Tibial nerve (tissue), 4 donors: ENCODE measurements around the gene ESCO1. TPM values are rescaled to one million over a fixed set of nuclear protein-coding genes. Genes with fewer than 3 reads are reported as not detected.

Source experiments
- DNase-seq, 2 donors: peaks; one replicate each; pipeline ENCODE4 v3.0.0-alpha.2; 2019; ENCODE audit warnings: low spot score in 2 of 2
- H3K27ac ChIP-seq, 4 donors: fragments of 200-600 bp; sonication (generic) in 3 of 4; one replicate each; pipeline ENCODE4 v1.5.1; 2017 to 2019; ENCODE audit warnings: mild to moderate bottlenecking in 1 of 4
- H3K27me3 ChIP-seq, 2 donors: fragments of 200-600 bp; sonication (generic) in 1 of 2; one replicate each; pipeline versions ENCODE4 v1.5.1 to v1.6.0; 2017 to 2019
- H3K36me3 ChIP-seq, 3 donors: fragments of 200-600 bp; sonication (generic); one replicate each; pipeline ENCODE4 v1.5.1; 2018 to 2019
- H3K4me1 ChIP-seq, 4 donors: fragments of 200-600 bp; sonication (generic) in 3 of 4; one replicate each; pipeline ENCODE4 v1.5.1; 2017 to 2019
- H3K4me3 ChIP-seq, 4 donors: fragments of 200-600 bp; sonication (generic) in 3 of 4; one replicate each; pipeline ENCODE4 v1.5.1; 2017 to 2019; ENCODE audit warnings: mild to moderate bottlenecking in 1 of 4, moderate library complexity in 1 of 4
- H3K9me3 ChIP-seq, 4 donors: fragments of 200-600 bp; sonication (generic) in 3 of 4; one replicate each; pipeline ENCODE4 v1.5.1; 2017 to 2019
- EP300 ChIP-seq, 2 donors: sonication (generic); formaldehyde crosslinking; IDR thresholded peaks; one replicate each; pipeline ENCODE4 v1.6.1; 2017; ENCODE audit warnings: antibody characterized with exemption in 2 of 2, mild to moderate bottlenecking in 1 of 2
- POLR2A ChIP-seq, 2 donors: fragments of 450-650 bp; IDR thresholded peaks; one replicate each; pipeline ENCODE4 v1.6.1; 2017; ENCODE audit warnings: antibody characterized with exemption in 2 of 2, mild to moderate bottlenecking in 2 of 2, moderate library complexity in 2 of 2
- WGBS, 2 donors: methylation state at CpG; one replicate each; pipeline ENCODE4 v1.1.5; 2018; 5-methylcytosine and 5-hydroxymethylcytosine counted together
- total RNA-seq, 4 donors: library from RNA; depleted of rRNA; stranded (reverse); fragments of >200 nt; gene quantifications; one replicate each; pipeline ENCODE4 v1.1.0, GENCODE V29; 2016
- TF ChIP-seq, protein P1 (sequence below), 5 experiments: fragments of 200-600 bp in 3 of 5; fragments of 450-650 bp in 2 of 5; sonication (generic) in 3 of 5; IDR thresholded peaks; one replicate each; pipeline ENCODE4 v1.5.1; 2016 to 2019; ENCODE audit warnings: antibody characterized with exemption in 5 of 5, mild to moderate bottlenecking in 3 of 5, moderate library complexity in 2 of 5

Gene ESCO1
- total RNA-seq, 4 donors from 2014 or later = 15.0 to 19.2 (median 18.6) TPM

DNA sequence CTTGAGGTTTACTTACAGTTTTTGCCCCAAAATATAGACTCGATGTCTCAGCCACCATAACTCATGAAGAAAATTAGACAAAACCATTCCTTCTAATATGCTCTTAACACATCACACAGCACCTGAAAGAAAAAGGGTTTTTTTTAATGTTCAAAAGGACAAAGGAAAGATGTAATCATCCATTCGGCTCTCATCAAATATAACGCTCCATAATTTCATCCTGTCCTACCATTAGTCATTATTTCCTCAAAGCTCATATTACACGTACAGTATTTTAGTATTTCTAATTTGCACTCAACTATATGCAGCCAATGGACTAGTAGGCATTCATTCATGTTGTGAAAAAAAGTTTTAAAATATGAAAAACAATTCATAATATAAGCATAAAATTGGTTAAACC lies 24.8 kb downstream of the ESCO1 start:
- H3K4me1 ChIP-seq = peaks cover 0 to 3% (median 0%) of the 10 kb centered on the region in 4 donors
- no peaks in the 10 kb centered on the region for H3K27me3 ChIP-seq
- peaks cover 0 to 71% (median 6%) of the 10 kb centered on the region in 3 donors for H3K36me3 ChIP-seq
- H3K4me3 ChIP-seq = no peak overlapping the region
- no peak overlapping the region for H3K27ac ChIP-seq
- no peak for DNase-seq
- H3K9me3 ChIP-seq = no peaks in the 10 kb centered on the region
- TF ChIP-seq, protein P1, sequence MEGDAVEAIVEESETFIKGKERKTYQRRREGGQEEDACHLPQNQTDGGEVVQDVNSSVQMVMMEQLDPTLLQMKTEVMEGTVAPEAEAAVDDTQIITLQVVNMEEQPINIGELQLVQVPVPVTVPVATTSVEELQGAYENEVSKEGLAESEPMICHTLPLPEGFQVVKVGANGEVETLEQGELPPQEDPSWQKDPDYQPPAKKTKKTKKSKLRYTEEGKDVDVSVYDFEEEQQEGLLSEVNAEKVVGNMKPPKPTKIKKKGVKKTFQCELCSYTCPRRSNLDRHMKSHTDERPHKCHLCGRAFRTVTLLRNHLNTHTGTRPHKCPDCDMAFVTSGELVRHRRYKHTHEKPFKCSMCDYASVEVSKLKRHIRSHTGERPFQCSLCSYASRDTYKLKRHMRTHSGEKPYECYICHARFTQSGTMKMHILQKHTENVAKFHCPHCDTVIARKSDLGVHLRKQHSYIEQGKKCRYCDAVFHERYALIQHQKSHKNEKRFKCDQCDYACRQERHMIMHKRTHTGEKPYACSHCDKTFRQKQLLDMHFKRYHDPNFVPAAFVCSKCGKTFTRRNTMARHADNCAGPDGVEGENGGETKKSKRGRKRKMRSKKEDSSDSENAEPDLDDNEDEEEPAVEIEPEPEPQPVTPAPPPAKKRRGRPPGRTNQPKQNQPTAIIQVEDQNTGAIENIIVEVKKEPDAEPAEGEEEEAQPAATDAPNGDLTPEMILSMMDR (IDR thresholded peaks at IDR 0.05) = no peak
- TF ChIP-seq POLR2A (IDR thresholded peaks at IDR 0.05) = no peak
- no peak for TF ChIP-seq EP300 (IDR thresholded peaks at IDR 0.05)
- 92 to 96% methylated on average over 4 of the region's 4 CpGs for WGBS, 2 donors

DNA sequence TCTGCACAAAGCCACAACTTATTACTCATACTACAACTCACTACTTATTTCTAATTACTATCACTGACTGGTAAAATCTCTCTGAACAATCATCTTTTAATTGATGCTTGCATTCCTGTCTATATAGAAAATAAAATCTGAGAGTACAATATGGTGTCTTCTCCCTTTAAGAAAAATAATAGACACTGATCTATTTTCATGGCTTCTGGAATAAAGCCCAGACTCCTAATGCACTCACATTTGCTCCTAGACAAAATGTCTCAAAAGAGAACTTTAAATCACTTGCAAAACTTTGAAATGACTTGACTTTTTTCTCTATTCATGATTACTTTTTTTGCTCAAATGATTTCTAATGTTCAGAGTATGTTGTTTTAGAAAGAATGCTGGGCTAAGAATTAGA lies 28.7 kb downstream of the ESCO1 start:
- H3K27ac ChIP-seq = no peak overlapping the region
- no peaks in the 10 kb centered on the region for H3K27me3 ChIP-seq
- peaks cover 0 to 83% (median 6%) of the 10 kb centered on the region in 3 donors for H3K36me3 ChIP-seq
- no peak overlapping the region for H3K4me3 ChIP-seq
- H3K9me3 ChIP-seq = no peaks in the 10 kb centered on the region
- H3K4me1 ChIP-seq = peaks cover 0 to 3% (median 0%) of the 10 kb centered on the region in 4 donors
- no peak for TF ChIP-seq POLR2A (IDR thresholded peaks at IDR 0.05)
- no peak for TF ChIP-seq EP300 (IDR thresholded peaks at IDR 0.05)
- TF ChIP-seq, protein P1 (IDR thresholded peaks at IDR 0.05) = no peak
- no peak for DNase-seq

DNA sequence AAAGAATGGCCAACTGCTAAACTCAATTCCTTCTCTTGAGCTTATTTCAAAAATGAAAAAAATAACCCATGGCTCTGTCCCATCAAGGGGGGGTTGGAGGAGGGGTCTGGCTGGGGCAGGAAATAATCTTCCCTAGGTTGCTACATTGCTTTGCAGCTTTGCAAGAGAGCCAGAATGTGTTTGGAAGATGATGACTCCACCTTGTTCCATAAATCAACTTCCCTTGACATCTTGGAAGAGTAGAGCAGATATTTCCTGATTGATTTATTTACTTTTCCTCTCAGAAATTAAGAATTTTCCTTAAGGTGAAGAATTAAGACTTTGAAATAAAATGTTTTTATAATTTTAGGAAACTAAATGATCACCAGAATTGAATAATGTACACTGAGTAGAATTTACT lies 41.3 kb downstream of the ESCO1 start:
- Histone ChIP-seq H3K27me3 (no peaks in the 10 kb centered on the region), H3K36me3 (peaks cover 0 to 90% (median 3%) of the 10 kb centered on the region in 3 donors)
- DNase-seq = no peak

DNA sequence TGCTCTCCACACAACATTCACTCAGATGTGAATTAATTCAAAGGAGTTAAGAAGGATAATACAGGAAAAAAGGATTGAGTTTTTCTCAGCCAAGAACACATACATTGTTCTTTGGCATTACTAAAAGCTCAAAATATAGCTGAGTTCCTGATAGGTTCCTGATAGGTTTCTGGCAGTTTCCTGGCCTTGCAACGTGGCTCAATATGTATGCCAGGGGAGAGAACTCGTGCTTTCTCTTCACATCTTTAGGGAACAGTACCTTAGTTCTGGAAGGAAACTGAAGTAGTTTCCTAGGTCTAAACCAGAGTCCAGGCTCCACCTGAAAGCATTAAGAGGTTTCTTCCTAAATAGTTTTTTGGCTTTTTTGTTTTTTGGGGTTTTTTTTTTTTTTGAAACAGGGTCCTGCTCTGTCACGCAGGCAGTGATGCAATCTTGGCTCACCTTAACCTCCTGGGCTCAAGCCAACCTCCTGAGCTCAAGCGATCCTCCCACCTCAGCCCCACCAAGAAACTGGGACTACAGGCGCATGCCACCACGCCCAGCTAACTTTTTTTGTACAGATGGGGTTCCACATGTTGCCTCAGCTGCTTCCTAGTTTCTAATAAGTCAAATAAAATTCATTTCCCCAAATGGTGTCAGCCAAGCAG lies 42.8 kb downstream of the ESCO1 start:
- H3K4me1 ChIP-seq = no peaks in the 10 kb centered on the region
- 86 to 88% methylated on average over 6 of the region's 6 CpGs for WGBS, 2 donors
- H3K9me3 ChIP-seq = no peaks in the 10 kb centered on the region
- no peak overlapping the region for H3K4me3 ChIP-seq
- no peak overlapping the region for H3K27ac ChIP-seq
- H3K27me3 ChIP-seq = no peaks in the 10 kb centered on the region
- TF ChIP-seq EP300 (IDR thresholded peaks at IDR 0.05) (no peak), POLR2A (IDR thresholded peaks at IDR 0.05) (no peak)
- TF ChIP-seq, protein P1 (IDR thresholded peaks at IDR 0.05) = no peak
- peaks cover 0 to 90% (median 3%) of the 10 kb centered on the region in 3 donors for H3K36me3 ChIP-seq
- DNase-seq = no peak

More for the DNA sequence above, 41.3 kb downstream of the ESCO1 start:
- Histone ChIP-seq H3K4me3 (no peak overlapping the region), H3K9me3 (no peaks in the 10 kb centered on the region), H3K27ac (no peak overlapping the region), H3K4me1 (no peaks in the 10 kb centered on the region)
- TF ChIP-seq, protein P1 (IDR thresholded peaks at IDR 0.05) = no peak
- TF ChIP-seq POLR2A (IDR thresholded peaks at IDR 0.05) = no peak
- no peak for TF ChIP-seq EP300 (IDR thresholded peaks at IDR 0.05)

DNA sequence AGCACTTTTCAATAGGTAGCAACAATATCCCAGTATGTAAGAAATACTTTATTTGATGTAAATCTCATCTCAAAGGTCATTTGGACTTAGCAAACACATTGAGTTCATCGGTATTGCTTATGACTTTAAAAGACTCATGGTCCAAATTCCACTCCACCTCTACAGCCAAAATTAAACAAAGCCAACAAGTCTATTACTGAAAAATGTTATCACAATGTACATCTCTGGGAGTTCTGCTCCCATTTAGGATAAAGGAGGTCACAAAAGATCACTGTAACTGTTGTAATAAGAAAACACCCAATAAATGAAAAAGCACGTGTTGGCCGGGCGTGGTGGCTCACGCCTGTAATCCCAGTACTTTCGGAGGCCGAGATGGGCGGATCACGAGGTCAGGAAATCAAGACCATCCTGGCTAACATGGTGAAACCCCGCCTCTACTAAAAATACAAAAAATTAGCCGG lies 50.0 kb downstream of the ESCO1 start:
- TF ChIP-seq, protein P1 (IDR thresholded peaks at IDR 0.05) = no peak
- WGBS, 2 donors = 80 to 91% methylated on average over 11 of the region's 11 CpGs
- no peaks in the 10 kb centered on the region for H3K9me3 ChIP-seq
- no peaks in the 10 kb centered on the region for H3K27me3 ChIP-seq
- no peak overlapping the region for H3K4me3 ChIP-seq
- H3K4me1 ChIP-seq = no peaks in the 10 kb centered on the region
- peaks cover 0 to 79% (median 0%) of the 10 kb centered on the region in 3 donors for H3K36me3 ChIP-seq
- no peak overlapping the region for H3K27ac ChIP-seq
- no peak for DNase-seq
